ENCODE measurements around the gene ZNF24.

DNA sequence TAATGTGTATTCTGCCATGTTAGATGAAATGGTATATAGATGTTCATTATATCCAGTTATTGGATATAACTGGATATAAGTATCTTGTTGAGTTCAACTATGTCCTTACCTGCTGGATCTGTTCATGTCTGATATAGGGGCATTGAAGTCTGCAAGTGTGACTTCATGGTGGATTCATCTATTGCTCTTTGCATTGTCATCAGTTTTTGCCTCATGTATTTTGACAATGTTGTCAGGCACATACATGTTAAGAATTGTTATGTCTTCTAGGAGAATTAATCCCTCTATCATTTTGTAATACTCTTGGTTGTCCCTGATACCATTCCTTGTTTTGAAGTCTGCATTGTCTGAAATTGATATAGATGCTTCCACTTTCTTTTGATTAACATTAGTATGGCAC lies 15.4 kb downstream of the ZNF24 start:
- TF ChIP-seq, protein P1, sequence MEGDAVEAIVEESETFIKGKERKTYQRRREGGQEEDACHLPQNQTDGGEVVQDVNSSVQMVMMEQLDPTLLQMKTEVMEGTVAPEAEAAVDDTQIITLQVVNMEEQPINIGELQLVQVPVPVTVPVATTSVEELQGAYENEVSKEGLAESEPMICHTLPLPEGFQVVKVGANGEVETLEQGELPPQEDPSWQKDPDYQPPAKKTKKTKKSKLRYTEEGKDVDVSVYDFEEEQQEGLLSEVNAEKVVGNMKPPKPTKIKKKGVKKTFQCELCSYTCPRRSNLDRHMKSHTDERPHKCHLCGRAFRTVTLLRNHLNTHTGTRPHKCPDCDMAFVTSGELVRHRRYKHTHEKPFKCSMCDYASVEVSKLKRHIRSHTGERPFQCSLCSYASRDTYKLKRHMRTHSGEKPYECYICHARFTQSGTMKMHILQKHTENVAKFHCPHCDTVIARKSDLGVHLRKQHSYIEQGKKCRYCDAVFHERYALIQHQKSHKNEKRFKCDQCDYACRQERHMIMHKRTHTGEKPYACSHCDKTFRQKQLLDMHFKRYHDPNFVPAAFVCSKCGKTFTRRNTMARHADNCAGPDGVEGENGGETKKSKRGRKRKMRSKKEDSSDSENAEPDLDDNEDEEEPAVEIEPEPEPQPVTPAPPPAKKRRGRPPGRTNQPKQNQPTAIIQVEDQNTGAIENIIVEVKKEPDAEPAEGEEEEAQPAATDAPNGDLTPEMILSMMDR (IDR thresholded peaks at IDR 0.05): no peak
- TF ChIP-seq POLR2A (IDR thresholded peaks at IDR 0.05) (no peak), EP300 (IDR thresholded peaks at IDR 0.05) (no peak)

Data from ovary (tissue), 3 donors.